Effector memory CD8-positive, alpha-beta T cell (primary cell): ENCODE measurements around the gene CDX1.

Source experiments
- ATAC-seq: fragments of 150-1000 bp; cut with Tn5 transposase; replicated peaks from 2 replicates; pipeline ENCODE4 v1.10.0; 2021; ENCODE audit warnings: mild to moderate bottlenecking, moderate library complexity
- DNase-seq, 3 experiments: peaks; one replicate each; pipeline ENCODE4 v3.0.0; 2021
- H3K27ac Mint-ChIP-seq, 2 donors: one replicate each; pipeline ENCODE4 v1.8.0; 2022; ENCODE audit warnings: mild to moderate bottlenecking in 2 of 2, mixed read lengths in 2 of 2, moderate library complexity in 2 of 2
- H3K27me3 Mint-ChIP-seq, 2 donors: one replicate each; pipeline ENCODE4 v1.8.0; 2022; ENCODE audit warnings: mixed read lengths in 2 of 2
- H3K36me3 Mint-ChIP-seq: one replicate; pipeline ENCODE4 v1.8.0; 2022; ENCODE audit warnings: mild to moderate bottlenecking, moderate library complexity, mixed read lengths; ENCODE audit not compliant: insufficient read depth
- H3K4me1 Mint-ChIP-seq, 2 donors: one replicate each; pipeline ENCODE4 v1.8.0; 2022; ENCODE audit warnings: low read depth in 2 of 2, mixed read lengths in 2 of 2
- H3K4me3 Mint-ChIP-seq, 2 donors: one replicate each; pipeline ENCODE4 v1.8.0; 2022; ENCODE audit warnings: mild to moderate bottlenecking in 2 of 2, mixed read lengths in 2 of 2, moderate library complexity in 2 of 2
- H3K9me3 Mint-ChIP-seq, 2 donors: one replicate each; pipeline ENCODE4 v1.8.0; 2022; ENCODE audit warnings: mixed read lengths in 2 of 2

The CDX1 gene

GRCh38 chr5:150167908-150168307 is 1.3 kb downstream of the CDX1 start:
- no peaks in the 10 kb centered on the region for H3K9me3 Mint-ChIP-seq
- H3K27ac Mint-ChIP-seq, result no peak overlapping the region
- H3K36me3 Mint-ChIP-seq, result no peaks in the 10 kb centered on the region
- H3K4me3 Mint-ChIP-seq, result no peak overlapping the region
- DNase-seq (no peak), ATAC-seq (no peak)
- peaks cover 0 to 5% of the 10 kb centered on the region in 2 donors for H3K4me1 Mint-ChIP-seq
- H3K27me3 Mint-ChIP-seq, result peaks cover 61 to 90% of the 10 kb centered on the region in 2 donors

GRCh38 chr5:150168864-150169263 is 2.3 kb downstream of the CDX1 start:
- H3K36me3 Mint-ChIP-seq, result no peaks in the 10 kb centered on the region
- no peaks in the 10 kb centered on the region for H3K9me3 Mint-ChIP-seq
- no peak for ATAC-seq
- H3K27ac Mint-ChIP-seq, result no peak overlapping the region
- peaks cover 0 to 5% of the 10 kb centered on the region in 2 donors for H3K4me1 Mint-ChIP-seq
- no peak for DNase-seq
- no peak overlapping the region for H3K4me3 Mint-ChIP-seq
- H3K27me3 Mint-ChIP-seq, result peaks cover 69 to 93% of the 10 kb centered on the region in 2 donors

- ATAC-seq (no peak), DNase-seq (no peak)
- Mint-ChIP-seq H3K27me3 (peaks cover 68 to 91% of the 10 kb centered on the region in 2 donors), H3K4me1 (peaks cover 0 to 5% of the 10 kb centered on the region in 2 donors), H3K4me3 (no peak overlapping the region), H3K9me3 (no peaks in the 10 kb centered on the region), H3K36me3 (no peaks in the 10 kb centered on the region), H3K27ac (no peak overlapping the region)
These were observed 5.6 kb downstream of the CDX1 start for GRCh38 chr5:150172145-150172544.

- DNase-seq (no peak), ATAC-seq (no peak)
- peaks cover 0 to 3% of the 10 kb centered on the region in 2 donors for H3K4me1 Mint-ChIP-seq
- H3K27ac Mint-ChIP-seq, result no peak overlapping the region
- peaks cover 65 to 88% of the 10 kb centered on the region in 2 donors for H3K27me3 Mint-ChIP-seq
- no peaks in the 10 kb centered on the region for H3K36me3 Mint-ChIP-seq
- no peaks in the 10 kb centered on the region for H3K9me3 Mint-ChIP-seq
- H3K4me3 Mint-ChIP-seq, result no peak overlapping the region
These were observed 6.0 kb downstream of the CDX1 start for GRCh38 chr5:150172556-150172955.

- H3K4me3 Mint-ChIP-seq, result no peak overlapping the region
- H3K27ac Mint-ChIP-seq, result no peak overlapping the region
- no peaks in the 10 kb centered on the region for H3K9me3 Mint-ChIP-seq
- peaks cover 60 to 82% of the 10 kb centered on the region in 2 donors for H3K27me3 Mint-ChIP-seq
- ATAC-seq, result no peak
- H3K36me3 Mint-ChIP-seq, result no peaks in the 10 kb centered on the region
- DNase-seq, result no peak
- H3K4me1 Mint-ChIP-seq, result peaks cover 0 to 2% of the 10 kb centered on the region in 2 donors
These were observed 6.6 kb downstream of the CDX1 start for GRCh38 chr5:150173161-150173560.

GRCh38 chr5:150174285-150174684 is 7.7 kb downstream of the CDX1 start:
- H3K27ac Mint-ChIP-seq, result no peak overlapping the region
- ATAC-seq (no peak), DNase-seq (no peak)
- H3K36me3 Mint-ChIP-seq, result no peaks in the 10 kb centered on the region
- H3K4me1 Mint-ChIP-seq, result no peaks in the 10 kb centered on the region
- H3K4me3 Mint-ChIP-seq, result no peak overlapping the region
- no peaks in the 10 kb centered on the region for H3K9me3 Mint-ChIP-seq
- peaks cover 54 to 82% of the 10 kb centered on the region in 2 donors for H3K27me3 Mint-ChIP-seq

- no peak overlapping the region for H3K27ac Mint-ChIP-seq
- H3K36me3 Mint-ChIP-seq, result no peaks in the 10 kb centered on the region
- no peak for ATAC-seq
- H3K27me3 Mint-ChIP-seq, result peaks cover 47 to 82% of the 10 kb centered on the region in 2 donors
- no peak overlapping the region for H3K4me3 Mint-ChIP-seq
- H3K4me1 Mint-ChIP-seq, result no peaks in the 10 kb centered on the region
- no peaks in the 10 kb centered on the region for H3K9me3 Mint-ChIP-seq
- DNase-seq, result no peak
These were observed 8.5 kb downstream of the CDX1 start for GRCh38 chr5:150175076-150175475.

GRCh38 chr5:150175536-150175935 is 9.0 kb downstream of the CDX1 start:
- no peak for ATAC-seq
- H3K9me3 Mint-ChIP-seq, result no peaks in the 10 kb centered on the region

GRCh38 chr5:150176745-150177477 is 10.3 kb downstream of the CDX1 start:
- Mint-ChIP-seq H3K9me3 (no peaks in the 10 kb centered on the region), H3K27me3 (peaks cover 40 to 73% of the 10 kb centered on the region in 2 donors), H3K27ac (no peak overlapping the region), H3K4me1 (no peaks in the 10 kb centered on the region), H3K36me3 (no peaks in the 10 kb centered on the region), H3K4me3 (no peak overlapping the region)
- no peak for DNase-seq
- no peak for ATAC-seq

More at GRCh38 chr5:150175536-150175935, 9.0 kb downstream of the CDX1 start:
- peaks cover 43 to 78% of the 10 kb centered on the region in 2 donors for H3K27me3 Mint-ChIP-seq
- H3K27ac Mint-ChIP-seq, result no peak overlapping the region
- H3K36me3 Mint-ChIP-seq, result no peaks in the 10 kb centered on the region
- no peaks in the 10 kb centered on the region for H3K4me1 Mint-ChIP-seq
- no peak for DNase-seq
- no peak overlapping the region for H3K4me3 Mint-ChIP-seq

GRCh38 chr5:150177721-150178120 is 11.1 kb downstream of the CDX1 start:
- H3K27ac Mint-ChIP-seq, result no peak overlapping the region
- DNase-seq (no peak), ATAC-seq (no peak)
- H3K4me3 Mint-ChIP-seq, result no peak overlapping the region
- no peaks in the 10 kb centered on the region for H3K9me3 Mint-ChIP-seq
- H3K36me3 Mint-ChIP-seq, result no peaks in the 10 kb centered on the region
- H3K4me1 Mint-ChIP-seq, result no peaks in the 10 kb centered on the region
- peaks cover 34 to 73% of the 10 kb centered on the region in 2 donors for H3K27me3 Mint-ChIP-seq

GRCh38 chr5:150178262-150178661 is 11.7 kb downstream of the CDX1 start:
- Mint-ChIP-seq H3K27ac (no peak overlapping the region), H3K4me1 (no peaks in the 10 kb centered on the region), H3K9me3 (no peaks in the 10 kb centered on the region), H3K27me3 (peaks cover 31 to 73% of the 10 kb centered on the region in 2 donors), H3K36me3 (no peaks in the 10 kb centered on the region), H3K4me3 (no peak overlapping the region)
- no peak for DNase-seq
- no peak for ATAC-seq

GRCh38 chr5:150179019-150179620 is 12.5 kb downstream of the CDX1 start:
- no peak overlapping the region for H3K27ac Mint-ChIP-seq

GRCh38 chr5:150180241-150181026 is 13.9 kb downstream of the CDX1 start:
- Mint-ChIP-seq H3K27ac (no peak overlapping the region), H3K9me3 (no peaks in the 10 kb centered on the region)

More at GRCh38 chr5:150179019-150179620, 12.5 kb downstream of the CDX1 start:
- ATAC-seq, result no peak
- no peaks in the 10 kb centered on the region for H3K4me1 Mint-ChIP-seq
- H3K4me3 Mint-ChIP-seq, result no peak overlapping the region
- H3K27me3 Mint-ChIP-seq, result peaks cover 23 to 70% of the 10 kb centered on the region in 2 donors
- H3K9me3 Mint-ChIP-seq, result no peaks in the 10 kb centered on the region
- DNase-seq, result no peak
- no peaks in the 10 kb centered on the region for H3K36me3 Mint-ChIP-seq

More at GRCh38 chr5:150180241-150181026, 13.9 kb downstream of the CDX1 start:
- Mint-ChIP-seq H3K36me3 (no peaks in the 10 kb centered on the region), H3K4me3 (no peak overlapping the region), H3K4me1 (no peaks in the 10 kb centered on the region), H3K27me3 (peaks cover 22 to 66% of the 10 kb centered on the region in 2 donors)
- ATAC-seq (no peak), DNase-seq (no peak)
